Measurements from ENCODE around the gene TMEM150A. TPM values are rescaled to one million over a fixed set of nuclear protein-coding genes. Genes with fewer than 3 reads are reported as not detected.
"Not testable (repeated sequence)": the region's sequence is repeated elsewhere in the genome, so short reads cannot be mapped to it uniquely, and the experiment has no call there.

TMEM150A gene
- total and polyA plus RNA-seq, 8 donors, result 11.5 to 39.6 (median 14.6) TPM

DNA sequence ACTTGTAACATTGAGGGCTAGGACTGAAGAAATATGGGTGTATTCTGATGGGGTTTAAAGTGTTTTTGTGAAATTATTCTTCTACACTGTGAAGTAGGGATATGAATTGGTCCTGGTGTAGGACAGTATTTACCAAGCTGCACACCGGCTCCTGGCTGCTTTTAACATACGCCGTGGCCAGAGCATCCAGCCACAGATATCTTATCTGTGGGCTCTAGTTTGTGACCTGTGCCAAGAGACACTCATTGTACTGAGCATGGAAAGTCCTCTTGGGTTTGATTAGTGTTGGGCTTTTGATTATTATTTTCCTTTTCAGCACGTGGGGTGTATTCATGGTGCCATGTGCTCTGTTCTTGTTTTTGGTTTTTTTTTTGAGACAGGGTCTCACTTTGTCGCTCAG is 21.5 kb upstream of the TMEM150A start:
- DNase-seq, result no peak
- no peak overlapping the region for H3K27ac ChIP-seq
- TF ChIP-seq, protein P1, sequence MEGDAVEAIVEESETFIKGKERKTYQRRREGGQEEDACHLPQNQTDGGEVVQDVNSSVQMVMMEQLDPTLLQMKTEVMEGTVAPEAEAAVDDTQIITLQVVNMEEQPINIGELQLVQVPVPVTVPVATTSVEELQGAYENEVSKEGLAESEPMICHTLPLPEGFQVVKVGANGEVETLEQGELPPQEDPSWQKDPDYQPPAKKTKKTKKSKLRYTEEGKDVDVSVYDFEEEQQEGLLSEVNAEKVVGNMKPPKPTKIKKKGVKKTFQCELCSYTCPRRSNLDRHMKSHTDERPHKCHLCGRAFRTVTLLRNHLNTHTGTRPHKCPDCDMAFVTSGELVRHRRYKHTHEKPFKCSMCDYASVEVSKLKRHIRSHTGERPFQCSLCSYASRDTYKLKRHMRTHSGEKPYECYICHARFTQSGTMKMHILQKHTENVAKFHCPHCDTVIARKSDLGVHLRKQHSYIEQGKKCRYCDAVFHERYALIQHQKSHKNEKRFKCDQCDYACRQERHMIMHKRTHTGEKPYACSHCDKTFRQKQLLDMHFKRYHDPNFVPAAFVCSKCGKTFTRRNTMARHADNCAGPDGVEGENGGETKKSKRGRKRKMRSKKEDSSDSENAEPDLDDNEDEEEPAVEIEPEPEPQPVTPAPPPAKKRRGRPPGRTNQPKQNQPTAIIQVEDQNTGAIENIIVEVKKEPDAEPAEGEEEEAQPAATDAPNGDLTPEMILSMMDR (IDR thresholded peaks at IDR 0.05), result no peak
- no peaks in the 10 kb centered on the region for H3K9me3 ChIP-seq
- H3K27me3 ChIP-seq, result no peaks in the 10 kb centered on the region
- ATAC-seq, result no peak
- peaks cover 0 to 100% of the 10 kb centered on the region in 2 donors for H3K36me3 ChIP-seq
- intact Hi-C loops (cut with DNase I), result no loop called here
- no peak overlapping the region for H3K4me3 ChIP-seq
- peaks cover 0 to 2% of the 10 kb centered on the region in 2 donors for H3K4me1 ChIP-seq

DNA sequence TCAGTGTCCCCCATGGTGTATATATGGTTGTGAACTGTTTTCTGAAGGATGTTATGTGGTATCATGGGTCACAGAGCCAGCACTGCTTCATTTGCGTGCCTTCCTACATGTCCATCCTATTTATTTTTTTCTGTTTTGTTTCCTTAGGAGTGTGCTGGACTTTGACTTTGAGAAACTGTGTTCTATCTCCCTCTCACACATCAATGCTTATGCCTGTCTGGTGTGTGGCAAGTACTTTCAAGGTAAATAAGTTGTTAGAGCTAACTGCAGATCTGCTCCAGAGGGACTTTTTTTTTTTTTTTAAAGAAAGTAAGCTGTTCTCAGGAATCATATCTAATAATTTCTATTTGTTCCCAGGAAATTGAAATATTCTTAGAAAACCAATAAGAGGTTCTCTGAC is 18.8 kb upstream of the TMEM150A start:
- no peaks in the 10 kb centered on the region for H3K27me3 ChIP-seq
- H3K9me3 ChIP-seq, result no peaks in the 10 kb centered on the region
- DNase-seq (no peak), ATAC-seq (no peak)
- intact Hi-C loops (cut with DNase I), result no loop called here
- H3K36me3 ChIP-seq, result peaks cover 0 to 79% of the 10 kb centered on the region in 2 donors
- H3K4me3 ChIP-seq, result no peak overlapping the region
- H3K27ac ChIP-seq, result no peak overlapping the region
- TF ChIP-seq, protein P1 (IDR thresholded peaks at IDR 0.05), result no peak
- peaks cover 10 to 25% of the 10 kb centered on the region in 2 donors for H3K4me1 ChIP-seq

DNA sequence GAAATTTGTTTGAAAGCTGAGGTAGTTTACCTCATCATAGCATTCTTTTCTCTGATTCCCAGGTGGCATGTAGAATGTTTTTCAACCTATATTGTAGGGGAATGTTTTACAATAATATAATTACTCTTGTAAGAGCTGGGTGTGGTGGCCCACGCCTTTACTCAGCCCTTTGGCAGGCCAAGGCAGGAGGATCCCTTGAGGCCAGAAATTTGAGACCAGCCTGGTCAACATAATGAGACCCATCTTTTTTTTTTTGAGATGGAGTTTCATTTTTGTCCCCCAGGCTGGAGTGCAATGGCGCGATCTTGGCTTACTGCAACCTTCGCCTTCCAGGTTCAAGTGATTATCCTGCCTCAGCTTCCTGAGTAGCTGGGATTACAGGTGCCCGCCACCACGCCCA is 17.1 kb upstream of the TMEM150A start:
- intact Hi-C loops (cut with DNase I), result no loop called here

DNA sequence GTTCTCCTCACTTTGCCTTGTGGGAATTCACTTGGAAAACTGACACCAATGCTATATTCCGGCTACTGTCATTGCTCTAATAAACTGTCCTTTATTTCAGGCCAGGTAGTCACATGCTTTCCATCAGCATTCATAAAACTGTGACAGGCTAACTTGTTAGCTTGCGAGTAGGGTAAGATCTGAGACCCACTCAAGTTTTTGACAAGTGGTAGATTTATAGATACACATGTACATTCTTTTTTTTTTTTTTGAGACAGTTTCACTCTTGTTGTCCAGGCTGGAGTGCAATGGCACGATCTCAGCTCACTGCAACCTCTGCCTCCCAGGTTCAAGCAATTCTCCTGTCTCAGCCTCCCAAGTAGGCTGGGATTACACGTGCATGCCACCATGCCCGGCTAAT is 15.2 kb upstream of the TMEM150A start:
- ATAC-seq; intact Hi-C loops (cut with DNase I); H3K27ac ChIP-seq; H3K9me3 ChIP-seq; DNase-seq; H3K27me3 ChIP-seq: not testable (repeated sequence)
- Histone ChIP-seq H3K4me1 (peaks cover 10 to 35% of the 10 kb centered on the region in 2 donors), H3K36me3 (peaks cover 0 to 43% of the 10 kb centered on the region in 2 donors), H3K4me3 (peak overlapping the region in 1 of 2 donors; percentile 92)

More for the DNA sequence above, 17.1 kb upstream of the TMEM150A start:
- TF ChIP-seq, protein P1 (IDR thresholded peaks at IDR 0.05), result no peak
- Histone ChIP-seq H3K27ac (no peak overlapping the region), H3K4me3 (no peak overlapping the region), H3K36me3 (peaks cover 0 to 62% of the 10 kb centered on the region in 2 donors), H3K4me1 (peaks cover 10 to 33% of the 10 kb centered on the region in 2 donors), H3K9me3 (no peaks in the 10 kb centered on the region), H3K27me3 (no peaks in the 10 kb centered on the region)
- DNase-seq (no peak), ATAC-seq (no peak)

DNA sequence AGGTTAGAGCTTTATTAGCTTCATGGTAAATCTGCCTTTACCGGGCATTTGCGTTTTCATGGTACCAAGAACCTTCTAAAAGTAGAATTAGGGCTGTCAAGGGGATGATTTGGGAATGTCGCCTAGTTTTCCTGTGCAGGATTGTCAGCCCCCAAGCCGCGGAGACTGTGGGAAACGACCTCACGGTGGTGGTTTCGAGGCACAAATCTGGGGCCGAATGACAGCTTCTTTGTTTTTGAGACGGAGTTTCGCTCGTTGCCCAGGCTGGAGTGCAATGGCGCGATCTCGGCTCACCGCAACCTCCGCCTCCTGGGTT is 12.9 kb upstream of the TMEM150A start:
- Histone ChIP-seq H3K27ac (peak overlapping the region in 1 of 2 donors; percentile 94), H3K4me1 (peaks cover 14 to 53% of the 10 kb centered on the region in 2 donors)

DNA sequence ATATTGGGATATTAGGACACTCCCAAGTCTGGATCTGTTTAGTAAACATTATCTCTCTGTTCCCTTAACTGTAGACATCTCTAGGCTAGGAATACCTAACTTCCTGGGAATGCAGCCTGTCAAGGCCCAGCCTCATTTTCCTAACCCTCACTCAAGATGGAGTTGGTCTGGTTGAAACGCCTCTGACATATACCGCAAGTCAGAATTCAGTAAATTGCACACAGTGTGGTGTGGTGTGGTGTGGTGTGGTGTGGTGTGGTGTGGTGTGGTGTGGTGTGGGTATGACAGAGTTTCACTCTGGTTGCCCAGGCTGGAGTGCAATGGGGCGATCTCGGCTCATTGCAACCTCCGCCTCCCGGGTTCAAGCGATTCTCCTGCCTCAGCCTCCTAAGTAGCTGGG is 12.3 kb upstream of the TMEM150A start:
- ATAC-seq; H3K9me3 ChIP-seq; DNase-seq; H3K4me3 ChIP-seq; H3K27ac ChIP-seq; H3K27me3 ChIP-seq; intact Hi-C loops (cut with DNase I): not testable (repeated sequence)
- peaks cover 14 to 58% of the 10 kb centered on the region in 2 donors for H3K4me1 ChIP-seq
- peaks cover 0 to 17% of the 10 kb centered on the region in 2 donors for H3K36me3 ChIP-seq

More for the DNA sequence above, 12.9 kb upstream of the TMEM150A start:
- ATAC-seq, result no peak
- no peak for DNase-seq
- Histone ChIP-seq H3K27me3 (no peaks in the 10 kb centered on the region), H3K9me3 (no peaks in the 10 kb centered on the region), H3K4me3 (peak overlapping the region in 1 of 2 donors; percentile 92), H3K36me3 (peaks cover 0 to 19% of the 10 kb centered on the region in 2 donors)
- intact Hi-C loops (cut with DNase I), result no loop called here
- TF ChIP-seq, protein P1 (IDR thresholded peaks at IDR 0.05), result no peak

Measured in left lung (tissue), 10 donors.